Omental fat pad (tissue), 4 donors: ENCODE measurements around the gene MROH9. TPM values are rescaled to one million over a fixed set of nuclear protein-coding genes. Genes with fewer than 3 reads are reported as not detected.

ENCODE experiments used
- ATAC-seq: fragments of 150-250 bp; one replicate; pipeline ENCODE4 v1.9.1; 2016; ENCODE audit warnings: mild to moderate bottlenecking, moderate library complexity; ENCODE audit not compliant: low FRiP score
- DNase-seq: peaks from one replicate; pipeline ENCODE4 v3.0.0-alpha.2; 2019; ENCODE audit warnings: low spot score
- small RNA-seq: library from RNA; depleted of rRNA; stranded (forward); fragments of <200 nt; gene quantifications from one replicate; pipeline ENCODE3, GENCODE V24; 2016
- total RNA-seq, 4 donors: library from RNA; depleted of rRNA; stranded (reverse); fragments of >200 nt; gene quantifications; one replicate each; pipeline ENCODE4 v1.1.0, GENCODE V29; 2016
- TF ChIP-seq, protein P1 (sequence below), 3 donors: fragments of 450-650 bp; IDR thresholded peaks; one replicate each; pipeline ENCODE4 v1.5.1; 2016 to 2017; ENCODE audit warnings: antibody characterized with exemption in 3 of 3, mild to moderate bottlenecking in 3 of 3, moderate library complexity in 2 of 3

MROH9 gene
- total RNA-seq, 4 donors from 2014 or later: 0.24 TPM; not detected in 3

GRCh38 chr1:171113382-171113781 is 178.0 kb downstream of the MROH9 start:
- DNase-seq: no peak
- ATAC-seq: no peak
- TF ChIP-seq, protein P1, sequence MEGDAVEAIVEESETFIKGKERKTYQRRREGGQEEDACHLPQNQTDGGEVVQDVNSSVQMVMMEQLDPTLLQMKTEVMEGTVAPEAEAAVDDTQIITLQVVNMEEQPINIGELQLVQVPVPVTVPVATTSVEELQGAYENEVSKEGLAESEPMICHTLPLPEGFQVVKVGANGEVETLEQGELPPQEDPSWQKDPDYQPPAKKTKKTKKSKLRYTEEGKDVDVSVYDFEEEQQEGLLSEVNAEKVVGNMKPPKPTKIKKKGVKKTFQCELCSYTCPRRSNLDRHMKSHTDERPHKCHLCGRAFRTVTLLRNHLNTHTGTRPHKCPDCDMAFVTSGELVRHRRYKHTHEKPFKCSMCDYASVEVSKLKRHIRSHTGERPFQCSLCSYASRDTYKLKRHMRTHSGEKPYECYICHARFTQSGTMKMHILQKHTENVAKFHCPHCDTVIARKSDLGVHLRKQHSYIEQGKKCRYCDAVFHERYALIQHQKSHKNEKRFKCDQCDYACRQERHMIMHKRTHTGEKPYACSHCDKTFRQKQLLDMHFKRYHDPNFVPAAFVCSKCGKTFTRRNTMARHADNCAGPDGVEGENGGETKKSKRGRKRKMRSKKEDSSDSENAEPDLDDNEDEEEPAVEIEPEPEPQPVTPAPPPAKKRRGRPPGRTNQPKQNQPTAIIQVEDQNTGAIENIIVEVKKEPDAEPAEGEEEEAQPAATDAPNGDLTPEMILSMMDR (IDR thresholded peaks at IDR 0.05): no peak

Small RNA genes within 50 kb of the gene (small RNA-seq; reads per million reads assigned to genes)
- not detected for gene MIR1295A

Other genes with a start within 250 kb of the MROH9 start
- gene FMO3, start 155.4 kb downstream of the MROH9 start, total RNA-seq: 10 to 100 TPM in 1 of 4 donors, 1 to 10 TPM in 3; 3.2 to 16.5 (median 5.9) TPM
- 100 to 1,000 TPM in 2 of 4 donors, 10 to 100 TPM in 2; 36.0 to 179 (median 89.4) TPM for gene FMO2, start 249.8 kb downstream of the MROH9 start, total RNA-seq